IMR-90 (cell line): ENCODE data around the gene ACE. TPM values are rescaled to one million over a fixed set of nuclear protein-coding genes. Genes with fewer than 3 reads are reported as not detected.

Experiments used
- ATAC-seq: fragments of 200-7000 bp; cut with Tn5 transposase; 2 replicates; pipeline ENCODE4 v1.9.1; 2020; ENCODE audit warnings: low read depth, mild to moderate bottlenecking, moderate library complexity
- BruUV-seq: library from RNA; stranded (reverse); fragments of 400-500 nt; replicated peaks from 2 replicates; lab custom pipeline; 2021; lab: Mats Ljungman, UMichigan
- CTCF ChIA-PET: fragments of 300-600 bp; formaldehyde crosslinking; extraction: SDS; loops from one replicate; lab custom pipeline; 2021; ENCODE audit warnings: antibody characterized with exemption; lab: Yijun Ruan, JAX
- POLR2A ChIA-PET: fragments of 300-600 bp; sonication (Branson Sonifier 250); formaldehyde crosslinking; loops from one replicate; lab custom pipeline; 2022; ENCODE audit warnings: antibody characterized with exemption; ENCODE audit not compliant: unreplicated experiment; lab: Charles Lee
- DNase-seq: peaks from one replicate; pipeline ENCODE4 v3.0.0; 2013
- H2AFZ ChIP-seq: replicated peaks from 2 replicates; pipeline ENCODE3; 2013; ENCODE audit warnings: low read length, mild to moderate bottlenecking; ENCODE audit not compliant: poor library complexity
- H2AK5ac ChIP-seq: 2 replicates; pipeline ENCODE4 v1.6.1; 2013; ENCODE audit warnings: low read depth, low read length, inconsistent platforms
- H2AK9ac ChIP-seq: replicated peaks from 2 replicates; pipeline ENCODE3; 2013; ENCODE audit warnings: mild to moderate bottlenecking, low read depth, low read length, moderate library complexity; ENCODE audit not compliant: poor library complexity
- H2BK120ac ChIP-seq: 2 replicates; pipeline ENCODE4 v1.6.1; 2013; ENCODE audit warnings: low read depth, low read length, inconsistent platforms
- H2BK15ac ChIP-seq: 3 replicates; pipeline ENCODE4 v1.6.1; 2013; ENCODE audit warnings: low read depth, low read length, inconsistent platforms
- H2BK20ac ChIP-seq: 2 replicates; pipeline ENCODE4 v1.6.1; 2013; ENCODE audit warnings: low read depth, mild to moderate bottlenecking, inconsistent platforms, low read length, moderate library complexity
- H2BK5ac ChIP-seq: 2 replicates; pipeline ENCODE4 v1.6.1; 2013; ENCODE audit warnings: mild to moderate bottlenecking, low read depth, low read length, inconsistent platforms; ENCODE audit not compliant: poor library complexity, severe bottlenecking
- H3K14ac ChIP-seq: replicated peaks from 2 replicates; pipeline ENCODE4 v1.6.1; 2013; ENCODE audit warnings: low read depth, low read length, inconsistent platforms
- H3K18ac ChIP-seq: 2 replicates; pipeline ENCODE4 v1.6.1; 2013; ENCODE audit warnings: low read depth, low read length, control low read depth
- H3K23ac ChIP-seq: 2 replicates; pipeline ENCODE4 v1.6.1; 2013; ENCODE audit warnings: low read depth, low read length, inconsistent platforms
- H3K27ac ChIP-seq: 2 replicates; pipeline ENCODE4 v1.5.1; 2013; ENCODE audit warnings: mild to moderate bottlenecking, control low read depth, low read length; ENCODE audit not compliant: insufficient read depth
- H3K27me3 ChIP-seq: 2 replicates; pipeline ENCODE4 v1.6.1; 2013; ENCODE audit warnings: low read length; ENCODE audit not compliant: control insufficient read depth, insufficient read depth
- H3K36me3 ChIP-seq: 2 replicates; pipeline ENCODE4 v1.6.1; 2013; ENCODE audit warnings: low read length, mixed read lengths; ENCODE audit not compliant: control insufficient read depth, insufficient read depth
- H3K4ac ChIP-seq: 2 replicates; pipeline ENCODE4 v1.6.1; 2013; ENCODE audit warnings: low read depth, low read length, inconsistent platforms
- H3K4me1 ChIP-seq: 2 replicates; pipeline ENCODE4 v1.6.1; 2013; ENCODE audit warnings: low read length, mixed read lengths; ENCODE audit not compliant: control insufficient read depth, insufficient read depth
- H3K4me2 ChIP-seq: 2 replicates; pipeline ENCODE4 v1.6.1; 2013; ENCODE audit warnings: low read depth, mild to moderate bottlenecking, control low read depth, low read length, moderate library complexity
- H3K4me3 ChIP-seq: 2 replicates; pipeline ENCODE4 v1.5.1; 2013; ENCODE audit warnings: low read depth, mild to moderate bottlenecking, control low read depth, low read length, moderate library complexity; ENCODE audit not compliant: insufficient read depth
- H3K56ac ChIP-seq: 2 replicates; pipeline ENCODE4 v1.6.1; 2013; ENCODE audit warnings: low read length, inconsistent platforms; ENCODE audit not compliant: insufficient read depth; ENCODE audit errors: extremely low read depth
- H3K79me1 ChIP-seq, 2 experiments: 2 replicates each; pipeline ENCODE4 v1.6.1; 2013; ENCODE audit warnings: low read length in 2 of 2, inconsistent platforms in 1 of 2, low read depth in 1 of 2
- H3K9ac ChIP-seq: 2 replicates; pipeline ENCODE4 v1.6.1; 2013; ENCODE audit warnings: low read depth, low read length, control low read depth
- H3K9me1 ChIP-seq: 2 replicates; pipeline ENCODE4 v1.6.1; 2013; ENCODE audit warnings: low read length, inconsistent platforms; ENCODE audit not compliant: insufficient read depth
- H3K9me3 ChIP-seq: 2 replicates; pipeline ENCODE4 v1.6.1; 2013; ENCODE audit warnings: low read length; ENCODE audit not compliant: control insufficient read depth, insufficient read depth
- H4K20me1 ChIP-seq: 2 replicates; pipeline ENCODE4 v1.6.1; 2013; ENCODE audit warnings: low read length, inconsistent platforms; ENCODE audit not compliant: insufficient read depth
- H4K5ac ChIP-seq: 2 replicates; pipeline ENCODE4 v1.6.1; 2013; ENCODE audit warnings: mild to moderate bottlenecking, low read depth, low read length, control low read depth
- H4K8ac ChIP-seq, 2 experiments: 2 replicates each; pipeline ENCODE4 v1.6.1; 2013; ENCODE audit warnings: low read depth in 2 of 2, low read length in 2 of 2, control low read depth in 1 of 2, inconsistent platforms in 1 of 2
- H4K91ac ChIP-seq: 2 replicates; pipeline ENCODE4 v1.6.1; 2013; ENCODE audit warnings: low read depth, low read length, inconsistent platforms; ENCODE audit not compliant: insufficient read depth
- CEBPB ChIP-seq: IDR thresholded peaks from 2 replicates; pipeline ENCODE4 v1.6.1; 2012; ENCODE audit warnings: low read depth, low read length, improper control_type of control experiment
- CHD1 ChIP-seq: IDR thresholded peaks from 2 replicates; pipeline ENCODE4 v1.6.1; 2012; ENCODE audit warnings: low read depth, low read length, improper control_type of control experiment
- MAFK ChIP-seq: IDR thresholded peaks from 2 replicates; pipeline ENCODE4 v1.6.1; 2012; ENCODE audit warnings: low read depth, low read length, improper control_type of control experiment
- MAZ ChIP-seq: IDR thresholded peaks from 2 replicates; pipeline ENCODE4 v1.6.1; 2012; ENCODE audit warnings: low read depth, mild to moderate bottlenecking, low read length, improper control_type of control experiment, moderate library complexity, borderline replicate concordance
- MXI1 ChIP-seq: IDR thresholded peaks from 2 replicates; pipeline ENCODE4 v1.6.1; 2012; ENCODE audit warnings: low read depth, mild to moderate bottlenecking, low read length, moderate library complexity, borderline replicate concordance
- NFE2L2 ChIP-seq: fragments of 150-350 bp; IDR thresholded peaks from 2 replicates; pipeline ENCODE4 v1.6.1; 2016; ENCODE audit warnings: low read depth, mild to moderate bottlenecking, low read length
- POLR2A ChIP-seq: IDR thresholded peaks from 2 replicates; pipeline ENCODE4 v1.6.1; 2012; ENCODE audit warnings: mild to moderate bottlenecking, low read depth, low read length
- RAD21 ChIP-seq: IDR thresholded peaks from 2 replicates; pipeline ENCODE4 v1.6.1; 2012; ENCODE audit warnings: low read length, improper control_type of control experiment
- RFX5 ChIP-seq: IDR thresholded peaks from 2 replicates; pipeline ENCODE4 v1.8.0; 2012; ENCODE audit warnings: low read depth, mild to moderate bottlenecking, low read length, moderate library complexity
- SMC3 ChIP-seq: fragments of 150-350 bp; IDR thresholded peaks from 2 replicates; pipeline ENCODE4 v1.6.1; 2016; ENCODE audit warnings: low read depth, mild to moderate bottlenecking, antibody characterized with exemption, low read length, moderate library complexity
- WGBS, 2 experiments: methylation state at CpG; one replicate each; pipeline versions ENCODE4 v1.1.5 to v1.1.7; 2013; ENCODE audit warnings: missing lambda C conversion rate in 2 of 2; ENCODE audit not compliant: insufficient read length in 1 of 2; ENCODE audit errors: extremely low coverage in 2 of 2; 5-methylcytosine and 5-hydroxymethylcytosine counted together
- dilution Hi-C: fragments of 300-500 bp; cut with HindIII; formaldehyde crosslinking; loops from one replicate; pipeline ENCODE4 v1.14.3; 2018; ENCODE audit warnings: low sequenced_read_pairs; ENCODE audit not compliant: unreplicated experiment
- in situ Hi-C: fragments of 300-500 bp; cut with MboI; formaldehyde crosslinking; loops from 3 replicates; pipeline ENCODE4 v1.14.3; 2019; ENCODE audit warnings: low sequenced_read_pairs, inconsistent platforms, mixed read lengths
- intact Hi-C: fragments of 100-400 bp; cut with micrococcal nuclease; formaldehyde crosslinking; loops from 2 replicates; pipeline ENCODE4 v1.10.0; 2022
- polyA plus RNA-seq, 3 experiments: library from polyadenylated mRNA; depleted of rRNA; stranded (reverse); fragments of >200 nt; gene quantifications; 2 replicates each; pipeline ENCODE4 v1.2.3, GENCODE V29; 2012; ENCODE audit warnings: low replicate concordance in 1 of 3
- total RNA-seq: library from RNA; depleted of rRNA; stranded (reverse); fragments of >200 nt; gene quantifications from 2 replicates; pipeline ENCODE4 v1.2.3, GENCODE V29; 2012
- TF ChIP-seq, protein P1 (sequence below): conservative IDR thresholded peaks from 2 replicates; pipeline ENCODE4 v1.5.1; 2012; ENCODE audit warnings: mild to moderate bottlenecking, low read depth, low read length, improper control_type of control experiment
- TF ChIP-seq, protein P2 (sequence below): fragments of 150-350 bp; IDR thresholded peaks from 2 replicates; pipeline ENCODE4 v1.6.1; 2017; ENCODE audit warnings: mild to moderate bottlenecking, antibody characterized with exemption, low read length, low read depth
- TF ChIP-seq, protein P3 (sequence below): fragments of 150-350 bp; IDR thresholded peaks from 2 replicates; pipeline ENCODE4 v1.6.1; 2016; ENCODE audit warnings: low read depth, mild to moderate bottlenecking, low read length, moderate library complexity, borderline replicate concordance

Gene ACE
- total and polyA plus RNA-seq, 2 of the 4 experiments (the other 2 are of a cell fraction): 1.4 to 5.8 TPM

DNA sequence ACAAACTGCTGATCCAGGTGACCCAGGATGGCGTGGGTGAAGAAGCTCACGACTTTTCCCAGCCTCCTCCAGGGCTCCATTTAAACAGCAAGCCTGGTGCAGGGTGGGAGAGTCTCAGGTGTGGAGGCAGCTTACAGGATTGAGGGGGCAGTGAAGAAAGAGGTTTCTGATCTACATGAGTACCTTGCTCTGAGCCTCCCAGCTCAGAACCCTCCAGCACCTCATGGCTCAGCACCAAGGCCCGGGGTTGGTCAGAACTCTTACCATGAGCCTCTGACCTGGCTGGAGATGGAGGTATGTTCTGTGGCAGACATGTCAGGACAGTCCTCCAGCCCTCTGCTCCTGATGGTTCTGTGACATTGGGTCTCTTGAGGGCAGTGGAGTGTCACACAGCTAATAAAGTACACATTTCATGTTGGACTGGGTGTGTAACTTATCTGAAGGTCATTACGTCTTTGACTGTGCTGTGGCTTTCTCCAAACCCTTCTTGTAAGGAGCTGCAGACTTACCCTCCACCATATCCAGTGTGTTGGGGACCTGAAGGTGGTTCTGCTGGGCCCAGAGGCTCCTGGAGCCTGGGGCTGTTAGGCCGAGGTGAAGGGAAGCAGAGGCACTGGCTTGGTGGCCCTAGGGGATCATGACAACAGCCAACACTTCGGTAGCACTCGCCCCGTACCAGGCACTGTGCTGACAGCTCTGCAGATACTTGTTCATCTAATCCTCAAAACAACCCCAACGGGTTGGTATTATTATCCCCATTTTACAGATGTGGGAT lies 69.6 kb downstream of the ACE start:
- no peaks in the 10 kb centered on the region for H3K9me3 ChIP-seq
- no peak overlapping the region for H2AFZ ChIP-seq
- H3K14ac ChIP-seq: no peak overlapping the region
- H3K4me2 ChIP-seq: no peak overlapping the region
- H3K18ac ChIP-seq: no peak overlapping the region
- no peak overlapping the region for H3K56ac ChIP-seq
- no TSS peak for BruUV-seq
- POLR2A ChIA-PET: interaction anchor here (0.7 kb wide), 1 partner anchor 66 kb away, joined by 4 read pairs; no protein-coding TSS in a partner anchor
- no peak overlapping the region for H3K27ac ChIP-seq
- H3K4me1 ChIP-seq: no peaks in the 10 kb centered on the region
- no peak overlapping the region for H2BK15ac ChIP-seq
- no peak overlapping the region for H3K4ac ChIP-seq
- no peaks in the 10 kb centered on the region; the same call in 1 of the 2 replicates for H3K9me1 ChIP-seq
- no peak for DNase-seq
- WGBS, 2 experiments: 80% methylated on average over 2 of the region's 9 CpGs; no CpG with 5 or more reads in 1 of the 2 experiments
- peaks cover 11% of the 10 kb centered on the region for H3K27me3 ChIP-seq
- intact Hi-C loops (no loop called here), dilution Hi-C loops (no loop called here), in situ Hi-C loops (no loop called here)
- no peak overlapping the region for H3K9ac ChIP-seq
- peaks cover 8% of the 10 kb centered on the region for H4K20me1 ChIP-seq
- H2BK5ac ChIP-seq: no peak overlapping the region
- no peak for ATAC-seq
- H2BK20ac ChIP-seq: no peak overlapping the region
- H4K5ac ChIP-seq: no peak overlapping the region
- no peak overlapping the region for H4K91ac ChIP-seq
- CTCF ChIA-PET: no interaction called here
- TF ChIP-seq POLR2A (no peak), MAFK (no peak), NFE2L2 (no peak), CHD1 (no peak), SMC3 (no peak), RAD21 (no peak), RFX5 (no peak), CEBPB (no peak), MAZ (no peak), MXI1 (no peak)
- TF ChIP-seq, protein P1, sequence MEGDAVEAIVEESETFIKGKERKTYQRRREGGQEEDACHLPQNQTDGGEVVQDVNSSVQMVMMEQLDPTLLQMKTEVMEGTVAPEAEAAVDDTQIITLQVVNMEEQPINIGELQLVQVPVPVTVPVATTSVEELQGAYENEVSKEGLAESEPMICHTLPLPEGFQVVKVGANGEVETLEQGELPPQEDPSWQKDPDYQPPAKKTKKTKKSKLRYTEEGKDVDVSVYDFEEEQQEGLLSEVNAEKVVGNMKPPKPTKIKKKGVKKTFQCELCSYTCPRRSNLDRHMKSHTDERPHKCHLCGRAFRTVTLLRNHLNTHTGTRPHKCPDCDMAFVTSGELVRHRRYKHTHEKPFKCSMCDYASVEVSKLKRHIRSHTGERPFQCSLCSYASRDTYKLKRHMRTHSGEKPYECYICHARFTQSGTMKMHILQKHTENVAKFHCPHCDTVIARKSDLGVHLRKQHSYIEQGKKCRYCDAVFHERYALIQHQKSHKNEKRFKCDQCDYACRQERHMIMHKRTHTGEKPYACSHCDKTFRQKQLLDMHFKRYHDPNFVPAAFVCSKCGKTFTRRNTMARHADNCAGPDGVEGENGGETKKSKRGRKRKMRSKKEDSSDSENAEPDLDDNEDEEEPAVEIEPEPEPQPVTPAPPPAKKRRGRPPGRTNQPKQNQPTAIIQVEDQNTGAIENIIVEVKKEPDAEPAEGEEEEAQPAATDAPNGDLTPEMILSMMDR: no peak
- TF ChIP-seq, protein P2, sequence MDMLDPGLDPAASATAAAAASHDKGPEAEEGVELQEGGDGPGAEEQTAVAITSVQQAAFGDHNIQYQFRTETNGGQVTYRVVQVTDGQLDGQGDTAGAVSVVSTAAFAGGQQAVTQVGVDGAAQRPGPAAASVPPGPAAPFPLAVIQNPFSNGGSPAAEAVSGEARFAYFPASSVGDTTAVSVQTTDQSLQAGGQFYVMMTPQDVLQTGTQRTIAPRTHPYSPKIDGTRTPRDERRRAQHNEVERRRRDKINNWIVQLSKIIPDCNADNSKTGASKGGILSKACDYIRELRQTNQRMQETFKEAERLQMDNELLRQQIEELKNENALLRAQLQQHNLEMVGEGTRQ: no peak
- TF ChIP-seq, protein P3, sequence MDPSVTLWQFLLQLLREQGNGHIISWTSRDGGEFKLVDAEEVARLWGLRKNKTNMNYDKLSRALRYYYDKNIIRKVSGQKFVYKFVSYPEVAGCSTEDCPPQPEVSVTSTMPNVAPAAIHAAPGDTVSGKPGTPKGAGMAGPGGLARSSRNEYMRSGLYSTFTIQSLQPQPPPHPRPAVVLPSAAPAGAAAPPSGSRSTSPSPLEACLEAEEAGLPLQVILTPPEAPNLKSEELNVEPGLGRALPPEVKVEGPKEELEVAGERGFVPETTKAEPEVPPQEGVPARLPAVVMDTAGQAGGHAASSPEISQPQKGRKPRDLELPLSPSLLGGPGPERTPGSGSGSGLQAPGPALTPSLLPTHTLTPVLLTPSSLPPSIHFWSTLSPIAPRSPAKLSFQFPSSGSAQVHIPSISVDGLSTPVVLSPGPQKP: no peak
- no peak overlapping the region for H2AK5ac ChIP-seq
- peaks cover 6 to 15% of the 10 kb centered on the region in 2 experiments; a peak in 2 of 4 replicates for H3K79me1 ChIP-seq
- H2AK9ac ChIP-seq: no peak overlapping the region
- H3K36me3 ChIP-seq: no peaks in the 10 kb centered on the region
- no peak overlapping the region for H3K4me3 ChIP-seq
- H2BK120ac ChIP-seq: no peak overlapping the region
- H4K8ac ChIP-seq: no peak overlapping the region
- 0 out of 2 replicates have a peak overlapping the region, but pooled peaks have one; percentile 15 for H3K23ac ChIP-seq
